VCaP (cell line): Measurements from ENCODE around the gene TRMT1.

Experiments used
- H3K27ac ChIP-seq: fragments of 450-650 bp; 2 replicates; pipeline ENCODE4 v1.5.1; 2017
- CTCF ChIP-seq: fragments of 450-650 bp; conservative IDR thresholded peaks from 2 replicates; pipeline ENCODE4 v1.5.1; 2017; ENCODE audit warnings: mild to moderate bottlenecking, moderate library complexity

Gene TRMT1

GRCh38 chr19:13066933-13067807 lies 49.4 kb downstream of the TRMT1 start:
- peak overlapping the region; percentile 20; the same call in 1 of the 2 replicates for H3K27ac ChIP-seq
- no peak for TF ChIP-seq CTCF

- peak overlapping the region; percentile 78 for H3K27ac ChIP-seq
- no peak for TF ChIP-seq CTCF
Measured at GRCh38 chr19:13066226-13066625, 50.3 kb downstream of the TRMT1 start.

GRCh38 chr19:13064092-13064489 lies 52.4 kb downstream of the TRMT1 start:
- H3K27ac ChIP-seq, result peak overlapping the region; percentile 78; the same call in 1 of the 2 replicates
- no peak for TF ChIP-seq CTCF

GRCh38 chr19:13063461-13064091 lies 53.0 kb downstream of the TRMT1 start:
- peak overlapping the region; percentile 78 for H3K27ac ChIP-seq
- no peak for TF ChIP-seq CTCF

GRCh38 chr19:13062317-13062716 lies 54.2 kb downstream of the TRMT1 start:
- TF ChIP-seq CTCF, result no peak
- peak overlapping the region; percentile 78 for H3K27ac ChIP-seq

- peak; percentile 95 for TF ChIP-seq CTCF
- peak overlapping the region; percentile 78 for H3K27ac ChIP-seq
Measured at GRCh38 chr19:13060964-13061927, 55.3 kb downstream of the TRMT1 start.
